ENCODE results near the gene FITM1.

FITM1 gene

GRCh38 chr14:24116128-24116814, 14.2 kb upstream of the FITM1 start:
- no peak for DNase-seq
- Histone ChIP-seq H2BK5ac (ENCODE audit: low read depth, low read length, poor library complexity, severe bottlenecking) (no peak overlapping the region), H2BK15ac (ENCODE audit: low read depth, poor library complexity, severe bottlenecking) (no peak overlapping the region), H4K8ac (ENCODE audit: low read length) (no peak overlapping the region), H2BK12ac (ENCODE audit: low read length in 2 of 2) (no peak overlapping the region), H3K4ac (ENCODE audit: low read depth in 1 of 2, low read length in 2 of 2) (no peak overlapping the region), H3K18ac (ENCODE audit: low read depth in 1 of 2, low read length in 2 of 2) (no peak overlapping the region), H3K9ac (ENCODE audit: low read length) (no peak overlapping the region), H3K27ac (ENCODE audit: low read length, poor library complexity, severe bottlenecking) (no peak overlapping the region), H3K14ac (ENCODE audit: low read length in 2 of 2) (no peak overlapping the region), H2AK5ac (ENCODE audit: low read length, severe bottlenecking) (no peak overlapping the region), H3K79me1 (replicated peaks; ENCODE audit: low read length, poor library complexity, severe bottlenecking) (peaks cover 25% of the 10 kb centered on the region), H3K36me3 (ENCODE audit: control insufficient read depth in 1 of 2, insufficient read depth in 2 of 2, low read depth in 1 of 2, low read length in 2 of 2) (peaks cover 37 to 41% of the 10 kb centered on the region in 2 experiments), H4K91ac (ENCODE audit: low read length) (no peak overlapping the region), H3K9me3 (ENCODE audit: control insufficient read depth, low read length) (no peaks in the 10 kb centered on the region), H3K4me2 (ENCODE audit: low read length, poor library complexity, severe bottlenecking) (no peak overlapping the region), H3K27me3 (ENCODE audit: control insufficient read depth in 1 of 2, insufficient read depth in 1 of 2, low read length in 2 of 2) (no peaks in the 10 kb centered on the region), H3K4me1 (ENCODE audit: control insufficient read depth, insufficient read depth, low read depth, low read length) (peaks cover 7% of the 10 kb centered on the region), H2AFZ (ENCODE audit: low read depth, low read length) (no peak overlapping the region), H3K23ac (ENCODE audit: low read length in 2 of 2) (no peak overlapping the region), H3K4me3 (ENCODE audit: insufficient read depth in 1 of 2, low read depth in 1 of 2, low read length in 2 of 2) (peak overlapping the region in 1 of 2 experiments; percentile 91), H2BK120ac (ENCODE audit: low read depth, low read length) (no peak overlapping the region)
- 78% methylated on average over 6 of the region's 6 CpGs for WGBS

GRCh38 chr14:24117179-24117578, 13.3 kb upstream of the FITM1 start:
- Histone ChIP-seq H3K23ac (ENCODE audit: low read length in 2 of 2) (no peak overlapping the region), H3K4me2 (ENCODE audit: low read length, poor library complexity, severe bottlenecking) (no peak overlapping the region), H2AK5ac (ENCODE audit: low read length, severe bottlenecking) (no peak overlapping the region), H2AFZ (ENCODE audit: low read depth, low read length) (no peak overlapping the region), H2BK120ac (ENCODE audit: low read depth, low read length) (no peak overlapping the region), H3K79me1 (replicated peaks; ENCODE audit: low read length, poor library complexity, severe bottlenecking) (peaks cover 25% of the 10 kb centered on the region), H4K91ac (ENCODE audit: low read length) (no peak overlapping the region), H3K4me3 (ENCODE audit: insufficient read depth in 1 of 2, low read depth in 1 of 2, low read length in 2 of 2) (no peak overlapping the region), H3K36me3 (ENCODE audit: control insufficient read depth in 1 of 2, insufficient read depth in 2 of 2, low read depth in 1 of 2, low read length in 2 of 2) (peaks cover 44 to 48% of the 10 kb centered on the region in 2 experiments), H3K9ac (ENCODE audit: low read length) (no peak overlapping the region), H3K4me1 (ENCODE audit: control insufficient read depth, insufficient read depth, low read depth, low read length) (peaks cover 7% of the 10 kb centered on the region), H3K4ac (ENCODE audit: low read depth in 1 of 2, low read length in 2 of 2) (no peak overlapping the region), H2BK12ac (ENCODE audit: low read length in 2 of 2) (no peak overlapping the region), H3K9me3 (ENCODE audit: control insufficient read depth, low read length) (no peaks in the 10 kb centered on the region), H4K8ac (ENCODE audit: low read length) (no peak overlapping the region), H3K18ac (ENCODE audit: low read depth in 1 of 2, low read length in 2 of 2) (no peak overlapping the region), H3K27ac (ENCODE audit: low read length, poor library complexity, severe bottlenecking) (no peak overlapping the region), H2BK15ac (ENCODE audit: low read depth, poor library complexity, severe bottlenecking) (no peak overlapping the region), H3K27me3 (ENCODE audit: control insufficient read depth in 1 of 2, insufficient read depth in 1 of 2, low read length in 2 of 2) (no peaks in the 10 kb centered on the region), H2BK5ac (ENCODE audit: low read depth, low read length, poor library complexity, severe bottlenecking) (no peak overlapping the region), H3K14ac (ENCODE audit: low read length in 2 of 2) (no peak overlapping the region)
- 95% methylated on average over 6 of the region's 6 CpGs for WGBS
- no peak for DNase-seq

DNA sequence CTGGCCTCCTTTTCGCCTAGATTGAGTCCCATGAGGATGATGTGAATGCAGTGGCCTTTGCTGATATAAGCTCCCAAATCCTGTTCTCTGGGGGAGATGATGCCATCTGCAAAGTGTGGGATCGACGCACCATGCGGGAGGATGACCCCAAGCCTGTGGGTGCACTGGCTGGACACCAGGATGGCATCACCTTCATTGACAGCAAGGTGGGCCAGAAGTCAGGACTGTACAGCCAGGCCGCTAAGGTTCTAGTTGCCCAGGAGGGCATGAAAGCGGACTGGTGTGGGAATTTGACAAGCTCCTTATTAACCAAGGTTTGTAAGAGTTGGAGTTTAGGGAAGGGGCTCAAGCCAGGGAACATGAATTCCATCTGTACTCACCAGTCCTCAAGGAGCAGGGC, 10.8 kb upstream of the FITM1 start:
- no peak for DNase-seq
- no peak overlapping the region for H3K27ac ChIP-seq (ENCODE audit: low read length, poor library complexity, severe bottlenecking)
- no peak overlapping the region for H3K4ac ChIP-seq (ENCODE audit: low read depth in 1 of 2, low read length in 2 of 2)
- peaks cover 25% of the 10 kb centered on the region for H3K79me1 ChIP-seq (replicated peaks; ENCODE audit: low read length, poor library complexity, severe bottlenecking)
- no peak overlapping the region for H3K4me3 ChIP-seq (ENCODE audit: insufficient read depth in 1 of 2, low read depth in 1 of 2, low read length in 2 of 2)
- H3K27me3 ChIP-seq (ENCODE audit: control insufficient read depth in 1 of 2, insufficient read depth in 1 of 2, low read length in 2 of 2): no peaks in the 10 kb centered on the region
- H3K23ac ChIP-seq (ENCODE audit: low read length in 2 of 2): no peak overlapping the region
- H3K9ac ChIP-seq (ENCODE audit: low read length): no peak overlapping the region
- H4K8ac ChIP-seq (ENCODE audit: low read length): no peak overlapping the region
- peaks cover 64 to 68% of the 10 kb centered on the region in 2 experiments for H3K36me3 ChIP-seq (ENCODE audit: control insufficient read depth in 1 of 2, insufficient read depth in 2 of 2, low read depth in 1 of 2, low read length in 2 of 2)
- H3K9me3 ChIP-seq (ENCODE audit: control insufficient read depth, low read length): no peaks in the 10 kb centered on the region
- H3K18ac ChIP-seq (ENCODE audit: low read depth in 1 of 2, low read length in 2 of 2): no peak overlapping the region
- no peak overlapping the region for H2BK12ac ChIP-seq (ENCODE audit: low read length in 2 of 2)
- H3K4me1 ChIP-seq (ENCODE audit: control insufficient read depth, insufficient read depth, low read depth, low read length): peaks cover 7% of the 10 kb centered on the region
- no peak overlapping the region for H2AFZ ChIP-seq (ENCODE audit: low read depth, low read length)
- H2BK15ac ChIP-seq (ENCODE audit: low read depth, poor library complexity, severe bottlenecking): no peak overlapping the region
- no peak overlapping the region for H2BK120ac ChIP-seq (ENCODE audit: low read depth, low read length)
- 96% methylated on average over 6 of the region's 6 CpGs for WGBS
- no peak overlapping the region for H2BK5ac ChIP-seq (ENCODE audit: low read depth, low read length, poor library complexity, severe bottlenecking)
- no peak overlapping the region for H2AK5ac ChIP-seq (ENCODE audit: low read length, severe bottlenecking)
- no peak overlapping the region for H4K91ac ChIP-seq (ENCODE audit: low read length)
- no peak overlapping the region for H3K14ac ChIP-seq (ENCODE audit: low read length in 2 of 2)
- H3K4me2 ChIP-seq (ENCODE audit: low read length, poor library complexity, severe bottlenecking): no peak overlapping the region

- Histone ChIP-seq H4K8ac (ENCODE audit: low read length) (no peak overlapping the region), H2BK12ac (ENCODE audit: low read length in 2 of 2) (no peak overlapping the region), H3K9ac (ENCODE audit: low read length) (no peak overlapping the region), H3K4ac (ENCODE audit: low read depth in 1 of 2, low read length in 2 of 2) (no peak overlapping the region), H2BK15ac (ENCODE audit: low read depth, poor library complexity, severe bottlenecking) (no peak overlapping the region), H3K23ac (ENCODE audit: low read length in 2 of 2) (no peak overlapping the region), H2BK5ac (ENCODE audit: low read depth, low read length, poor library complexity, severe bottlenecking) (no peak overlapping the region), H3K27me3 (ENCODE audit: control insufficient read depth in 1 of 2, insufficient read depth in 1 of 2, low read length in 2 of 2) (no peaks in the 10 kb centered on the region), H3K14ac (ENCODE audit: low read length in 2 of 2) (no peak overlapping the region), H2BK120ac (ENCODE audit: low read depth, low read length) (no peak overlapping the region), H4K91ac (ENCODE audit: low read length) (no peak overlapping the region), H3K79me1 (replicated peaks; ENCODE audit: low read length, poor library complexity, severe bottlenecking) (peaks cover 17% of the 10 kb centered on the region), H2AK5ac (ENCODE audit: low read length, severe bottlenecking) (no peak overlapping the region), H3K9me3 (ENCODE audit: control insufficient read depth, low read length) (no peaks in the 10 kb centered on the region), H3K4me1 (ENCODE audit: control insufficient read depth, insufficient read depth, low read depth, low read length) (peaks cover 2% of the 10 kb centered on the region), H3K4me2 (ENCODE audit: low read length, poor library complexity, severe bottlenecking) (no peak overlapping the region), H2AFZ (ENCODE audit: low read depth, low read length) (no peak overlapping the region), H3K18ac (ENCODE audit: low read depth in 1 of 2, low read length in 2 of 2) (no peak overlapping the region), H3K36me3 (ENCODE audit: control insufficient read depth in 1 of 2, insufficient read depth in 2 of 2, low read depth in 1 of 2, low read length in 2 of 2) (peaks cover 66 to 68% of the 10 kb centered on the region in 2 experiments), H3K27ac (ENCODE audit: low read length, poor library complexity, severe bottlenecking) (no peak overlapping the region), H3K4me3 (ENCODE audit: insufficient read depth in 1 of 2, low read depth in 1 of 2, low read length in 2 of 2) (peak overlapping the region in 1 of 2 experiments; percentile 15)
- DNase-seq: no peak
- 100% methylated on average over 2 of the region's 8 CpGs for WGBS
Observed at GRCh38 chr14:24121210-24121609, 9.2 kb upstream of the FITM1 start.
